ENCODE measurements around the gene AIPL1. TPM values are rescaled to one million over a fixed set of nuclear protein-coding genes. Genes with fewer than 3 reads are reported as not detected.

The AIPL1 gene
- total RNA-seq, 1 experiment from 2014 or later: 0.46 TPM

DNA sequence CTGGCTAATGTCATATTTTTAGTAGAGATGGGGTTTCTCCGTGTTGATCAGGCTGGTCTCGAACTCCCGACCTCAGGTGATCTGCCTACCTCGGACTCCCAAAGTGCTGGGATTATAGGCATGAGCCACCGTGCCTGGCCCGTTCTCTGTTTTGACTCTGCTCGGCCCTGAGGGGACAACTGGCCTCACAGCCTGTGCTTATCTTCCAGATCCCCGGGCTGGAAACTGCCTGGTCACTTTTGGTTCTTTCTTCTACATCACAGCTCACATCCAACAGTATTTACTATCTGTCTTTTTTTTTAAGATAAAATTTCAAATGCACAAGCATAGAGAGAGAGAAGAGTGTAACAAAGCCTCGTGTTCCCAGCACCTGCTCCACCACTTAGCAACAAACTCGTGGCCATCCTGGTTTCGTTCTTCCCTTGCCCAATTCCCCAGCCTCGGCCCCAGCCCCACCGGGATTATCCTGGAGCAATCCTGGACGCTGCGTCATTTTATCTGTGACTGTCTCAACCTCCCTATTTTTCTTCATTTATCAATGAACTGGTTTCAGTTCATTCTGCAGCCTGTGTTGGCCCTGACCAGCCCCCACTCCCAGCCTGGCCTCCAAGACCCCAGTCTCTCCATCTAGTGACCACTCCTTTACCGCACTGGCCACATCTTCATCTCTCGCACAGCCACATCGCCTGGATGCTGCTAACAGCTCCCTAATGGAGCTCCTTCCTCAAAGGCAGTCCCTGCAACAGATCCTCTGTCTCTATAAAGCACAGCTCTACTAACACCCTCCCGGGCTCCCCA lies 30.5 kb upstream of the AIPL1 start (continued):
- TF ChIP-seq ZNF425 (CRISPR knock-in tag; conservative IDR thresholded peaks at IDR 0.05) (no peak), TCF7 (CRISPR knock-in tag; IDR thresholded peaks at IDR 0.05; ENCODE audit: low read depth) (no peak), ZNF138 (CRISPR knock-in tag; conservative IDR thresholded peaks at IDR 0.05) (no peak)

DNA sequence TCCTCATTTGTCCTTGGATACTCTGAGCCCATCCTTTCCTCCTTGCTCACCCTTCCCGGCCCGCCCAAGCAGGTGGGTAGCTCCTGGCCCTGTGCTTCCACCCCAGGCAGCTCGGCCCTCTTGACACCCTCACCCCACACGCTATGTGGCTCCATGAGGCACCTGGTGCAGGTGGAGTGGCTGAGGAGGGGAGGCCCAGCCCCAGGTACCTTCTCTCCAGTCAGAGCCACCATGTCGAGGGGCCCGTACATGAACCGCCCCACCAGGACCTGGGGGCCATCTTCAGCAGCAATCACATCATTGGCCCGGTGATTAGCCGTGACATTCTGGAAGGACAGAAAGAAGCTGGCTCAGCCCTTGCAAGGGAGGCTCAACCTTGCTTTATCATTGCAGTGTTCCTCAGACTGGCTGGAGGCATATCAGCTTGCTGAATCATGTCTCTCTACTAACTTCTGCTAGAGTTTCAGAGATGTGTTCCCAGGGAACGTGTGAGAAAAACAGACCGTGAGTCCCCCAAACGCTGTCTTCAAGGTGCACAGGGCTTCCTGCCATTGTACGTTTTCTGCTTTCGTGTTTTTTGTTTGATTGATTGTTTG lies 29.6 kb upstream of the AIPL1 start:
- no peak overlapping the region for H3K4me3 Mint-ChIP-seq
- no peak for DNase-seq (ENCODE audit: low spot score)
- ChIA-PET CTCF (interaction anchor here (4.5 kb wide), 1 partner anchor 8 kb away, joined by 36 read pairs; no protein-coding TSS in a partner anchor), POLR2A (no interaction called here)
- no peak overlapping the region for H3K27ac Mint-ChIP-seq
- no peak for ATAC-seq
- no peaks in the 10 kb centered on the region; the same call in 1 of the 2 replicates for H3K27me3 Mint-ChIP-seq (ENCODE audit: low read depth)
- TF ChIP-seq MYBL2 (CRISPR knock-in tag; IDR thresholded peaks at IDR 0.05): no peak
- TF ChIP-seq, protein P1, sequence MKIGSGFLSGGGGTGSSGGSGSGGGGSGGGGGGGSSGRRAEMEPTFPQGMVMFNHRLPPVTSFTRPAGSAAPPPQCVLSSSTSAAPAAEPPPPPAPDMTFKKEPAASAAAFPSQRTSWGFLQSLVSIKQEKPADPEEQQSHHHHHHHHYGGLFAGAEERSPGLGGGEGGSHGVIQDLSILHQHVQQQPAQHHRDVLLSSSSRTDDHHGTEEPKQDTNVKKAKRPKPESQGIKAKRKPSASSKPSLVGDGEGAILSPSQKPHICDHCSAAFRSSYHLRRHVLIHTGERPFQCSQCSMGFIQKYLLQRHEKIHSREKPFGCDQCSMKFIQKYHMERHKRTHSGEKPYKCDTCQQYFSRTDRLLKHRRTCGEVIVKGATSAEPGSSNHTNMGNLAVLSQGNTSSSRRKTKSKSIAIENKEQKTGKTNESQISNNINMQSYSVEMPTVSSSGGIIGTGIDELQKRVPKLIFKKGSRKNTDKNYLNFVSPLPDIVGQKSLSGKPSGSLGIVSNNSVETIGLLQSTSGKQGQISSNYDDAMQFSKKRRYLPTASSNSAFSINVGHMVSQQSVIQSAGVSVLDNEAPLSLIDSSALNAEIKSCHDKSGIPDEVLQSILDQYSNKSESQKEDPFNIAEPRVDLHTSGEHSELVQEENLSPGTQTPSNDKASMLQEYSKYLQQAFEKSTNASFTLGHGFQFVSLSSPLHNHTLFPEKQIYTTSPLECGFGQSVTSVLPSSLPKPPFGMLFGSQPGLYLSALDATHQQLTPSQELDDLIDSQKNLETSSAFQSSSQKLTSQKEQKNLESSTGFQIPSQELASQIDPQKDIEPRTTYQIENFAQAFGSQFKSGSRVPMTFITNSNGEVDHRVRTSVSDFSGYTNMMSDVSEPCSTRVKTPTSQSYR (CRISPR knock-in tag; IDR thresholded peaks at IDR 0.05): no peak
- no peak for TF ChIP-seq TP53 (CRISPR knock-in tag; IDR thresholded peaks at IDR 0.05)
- no peak for TF ChIP-seq E2F5 (CRISPR knock-in tag; IDR thresholded peaks at IDR 0.05)
- TF ChIP-seq ZNF219 (CRISPR knock-in tag; IDR thresholded peaks at IDR 0.05; ENCODE audit: borderline replicate concordance): no peak
- TF ChIP-seq NR2C2 (CRISPR knock-in tag; IDR thresholded peaks at IDR 0.05): no peak
- TF ChIP-seq NR3C1 (CRISPR knock-in tag; conservative IDR thresholded peaks at IDR 0.05; ENCODE audit: low read depth): no peak
- no peak for TF ChIP-seq ATF3 (CRISPR knock-in tag; conservative IDR thresholded peaks at IDR 0.05)
- no peaks in the 10 kb centered on the region for H3K36me3 Mint-ChIP-seq
- peaks cover 4% of the 10 kb centered on the region; the same call in 1 of the 2 replicates for H3K9me3 Mint-ChIP-seq
- H3K4me1 Mint-ChIP-seq: peaks cover 25% of the 10 kb centered on the region

- ATAC-seq (no peak), DNase-seq (ENCODE audit: low spot score) (no peak)
- H3K9me3 Mint-ChIP-seq: peaks cover 4% of the 10 kb centered on the region; the same call in 1 of the 2 replicates
- ChIA-PET POLR2A (no interaction called here), CTCF (interaction anchor here (0.9 to 4.5 kb wide), 2 partner anchors 9 to 670 kb away, joined by 3 to 36 read pairs; no protein-coding TSS in a partner anchor)
- no peaks in the 10 kb centered on the region for H3K27me3 Mint-ChIP-seq (ENCODE audit: low read depth)
- H3K4me3 Mint-ChIP-seq: no peak overlapping the region
- H3K27ac Mint-ChIP-seq: no peak overlapping the region
- H3K4me1 Mint-ChIP-seq: peaks cover 23% of the 10 kb centered on the region
- H3K36me3 Mint-ChIP-seq: no peaks in the 10 kb centered on the region
- TF ChIP-seq RORB (CRISPR knock-in tag; IDR thresholded peaks at IDR 0.05) (no peak), TCF7 (CRISPR knock-in tag; IDR thresholded peaks at IDR 0.05; ENCODE audit: low read depth) (no peak), MAX (CRISPR knock-in tag; IDR thresholded peaks at IDR 0.05) (no peak), SOX15 (CRISPR knock-in tag; IDR thresholded peaks at IDR 0.05) (no peak)
- TF ChIP-seq, protein P2, sequence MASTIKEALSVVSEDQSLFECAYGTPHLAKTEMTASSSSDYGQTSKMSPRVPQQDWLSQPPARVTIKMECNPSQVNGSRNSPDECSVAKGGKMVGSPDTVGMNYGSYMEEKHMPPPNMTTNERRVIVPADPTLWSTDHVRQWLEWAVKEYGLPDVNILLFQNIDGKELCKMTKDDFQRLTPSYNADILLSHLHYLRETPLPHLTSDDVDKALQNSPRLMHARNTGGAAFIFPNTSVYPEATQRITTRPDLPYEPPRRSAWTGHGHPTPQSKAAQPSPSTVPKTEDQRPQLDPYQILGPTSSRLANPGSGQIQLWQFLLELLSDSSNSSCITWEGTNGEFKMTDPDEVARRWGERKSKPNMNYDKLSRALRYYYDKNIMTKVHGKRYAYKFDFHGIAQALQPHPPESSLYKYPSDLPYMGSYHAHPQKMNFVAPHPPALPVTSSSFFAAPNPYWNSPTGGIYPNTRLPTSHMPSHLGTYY (CRISPR knock-in tag; IDR thresholded peaks at IDR 0.05): no peak
- TF ChIP-seq, protein P3, sequence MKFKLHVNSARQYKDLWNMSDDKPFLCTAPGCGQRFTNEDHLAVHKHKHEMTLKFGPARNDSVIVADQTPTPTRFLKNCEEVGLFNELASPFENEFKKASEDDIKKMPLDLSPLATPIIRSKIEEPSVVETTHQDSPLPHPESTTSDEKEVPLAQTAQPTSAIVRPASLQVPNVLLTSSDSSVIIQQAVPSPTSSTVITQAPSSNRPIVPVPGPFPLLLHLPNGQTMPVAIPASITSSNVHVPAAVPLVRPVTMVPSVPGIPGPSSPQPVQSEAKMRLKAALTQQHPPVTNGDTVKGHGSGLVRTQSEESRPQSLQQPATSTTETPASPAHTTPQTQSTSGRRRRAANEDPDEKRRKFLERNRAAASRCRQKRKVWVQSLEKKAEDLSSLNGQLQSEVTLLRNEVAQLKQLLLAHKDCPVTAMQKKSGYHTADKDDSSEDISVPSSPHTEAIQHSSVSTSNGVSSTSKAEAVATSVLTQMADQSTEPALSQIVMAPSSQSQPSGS (CRISPR knock-in tag; IDR thresholded peaks at IDR 0.05; ENCODE audit: borderline replicate concordance, low read depth): no peak
- TF ChIP-seq, protein P4, sequence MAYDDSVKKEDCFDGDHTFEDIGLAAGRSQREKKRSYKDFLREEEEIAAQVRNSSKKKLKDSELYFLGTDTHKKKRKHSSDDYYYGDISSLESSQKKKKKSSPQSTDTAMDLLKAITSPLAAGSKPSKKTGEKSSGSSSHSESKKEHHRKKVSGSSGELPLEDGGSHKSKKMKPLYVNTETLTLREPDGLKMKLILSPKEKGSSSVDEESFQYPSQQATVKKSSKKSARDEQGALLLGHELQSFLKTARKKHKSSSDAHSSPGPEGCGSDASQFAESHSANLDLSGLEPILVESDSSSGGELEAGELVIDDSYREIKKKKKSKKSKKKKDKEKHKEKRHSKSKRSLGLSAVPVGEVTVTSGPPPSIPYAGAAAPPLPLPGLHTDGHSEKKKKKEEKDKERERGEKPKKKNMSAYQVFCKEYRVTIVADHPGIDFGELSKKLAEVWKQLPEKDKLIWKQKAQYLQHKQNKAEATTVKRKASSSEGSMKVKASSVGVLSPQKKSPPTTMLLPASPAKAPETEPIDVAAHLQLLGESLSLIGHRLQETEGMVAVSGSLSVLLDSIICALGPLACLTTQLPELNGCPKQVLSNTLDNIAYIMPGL (CRISPR knock-in tag; IDR thresholded peaks at IDR 0.05): no peak
These were observed 28.9 kb upstream of the AIPL1 start for GRCh38 chr17:6463616-6464445.

All from WTC11 (cell line).